Karpas-422 (cell line): ENCODE measurements around the gene C1orf53. TPM values are rescaled to one million over a fixed set of nuclear protein-coding genes. Genes with fewer than 3 reads are reported as not detected.
A peak's percentile ranks its signal among the peaks of the same experiment; 100 is the strongest.
"Not testable (repeated sequence)": the region's sequence is repeated elsewhere in the genome, so short reads cannot be mapped to it uniquely, and the experiment has no call there.

Experiments
- DNase-seq: peaks from one replicate; pipeline ENCODE4 v3.0.0-alpha.2; 2015
- H2AFZ ChIP-seq: fragments of 200-600 bp; sonication (generic); 2 replicates; pipeline ENCODE4 v1.6.1; 2014; ENCODE audit warnings: antibody characterized with exemption, low read length, mixed read lengths
- H3K27ac ChIP-seq: fragments of 200-600 bp; sonication (generic); 2 replicates; pipeline ENCODE4 v1.5.1; 2014; ENCODE audit warnings: mild to moderate bottlenecking, low read length, moderate library complexity
- H3K27me3 ChIP-seq: fragments of 200-600 bp; sonication (generic); 2 replicates; pipeline ENCODE4 v1.6.1; 2014; ENCODE audit warnings: low read length, mixed read lengths
- H3K36me3 ChIP-seq: fragments of 200-600 bp; sonication (generic); 2 replicates; pipeline ENCODE4 v1.6.1; 2014; ENCODE audit warnings: low read length, mixed read lengths; ENCODE audit not compliant: insufficient read depth
- H3K4me1 ChIP-seq: fragments of 200-600 bp; sonication (generic); 2 replicates; pipeline ENCODE4 v1.6.1; 2014; ENCODE audit warnings: mild to moderate bottlenecking, low read length, mixed read lengths
- H3K4me2 ChIP-seq: fragments of 200-600 bp; sonication (generic); 2 replicates; pipeline ENCODE4 v1.6.1; 2014; ENCODE audit warnings: low read length, low read depth, mild to moderate bottlenecking; ENCODE audit not compliant: poor library complexity, severe bottlenecking
- H3K4me3 ChIP-seq: fragments of 200-600 bp; sonication (generic); 2 replicates; pipeline ENCODE4 v1.5.1; 2014; ENCODE audit warnings: mild to moderate bottlenecking, antibody characterized with exemption, low read length, mixed read lengths
- H3K79me2 ChIP-seq: fragments of 200-600 bp; sonication (generic); 2 replicates; pipeline ENCODE4 v1.6.1; 2014; ENCODE audit warnings: mild to moderate bottlenecking, low read length, mixed read lengths
- H3K9ac ChIP-seq: fragments of 200-600 bp; sonication (generic); 2 replicates; pipeline ENCODE4 v1.6.0; 2014; ENCODE audit warnings: low read length
- H3K9me2 ChIP-seq: fragments of 200-600 bp; sonication (generic), shearing (Covaris generic); replicated peaks from 2 replicates; pipeline ENCODE4 v1.6.0; 2014; ENCODE audit warnings: mild to moderate bottlenecking, low read length, moderate library complexity; ENCODE audit not compliant: insufficient read depth
- H3K9me3 ChIP-seq: fragments of 300-700, 200-600 bp; sonication (generic); 2 replicates; pipeline ENCODE4 v1.6.1; 2014; ENCODE audit warnings: low read length, mixed read lengths
- H4K20me1 ChIP-seq: fragments of 200-600 bp; sonication (generic); 2 replicates; pipeline ENCODE4 v1.6.1; 2014; ENCODE audit warnings: mild to moderate bottlenecking, antibody characterized with exemption, low read length, low read depth; ENCODE audit not compliant: insufficient read depth
- total RNA-seq: library from RNA; depleted of rRNA; stranded (reverse); fragments of >200 nt; shearing (Covaris generic); gene quantifications from 2 replicates; pipeline ENCODE4 v1.2.3, GENCODE V29; 2014; ENCODE audit warnings: low replicate concordance

The C1orf53 gene
- total RNA-seq, 1 experiment from 2014 or later, result 7.8 TPM

- Histone ChIP-seq H3K9me2 (no peaks in the 10 kb centered on the region), H3K27ac (no peak overlapping the region), H3K4me3 (no peak overlapping the region), H3K79me2 (no peaks in the 10 kb centered on the region), H3K9ac (no peak overlapping the region), H3K4me2 (no peak overlapping the region), H3K4me1 (no peaks in the 10 kb centered on the region), H2AFZ (no peak overlapping the region), H3K36me3 (no peaks in the 10 kb centered on the region), H3K9me3 (no peaks in the 10 kb centered on the region), H4K20me1 (no peaks in the 10 kb centered on the region), H3K27me3 (no peaks in the 10 kb centered on the region)
- no peak for DNase-seq
Observed at GRCh38 chr1:197937381-197937780, 35.0 kb downstream of the C1orf53 start.

- no peaks in the 10 kb centered on the region for H3K9me3 ChIP-seq
- no peaks in the 10 kb centered on the region for H3K4me1 ChIP-seq
- H3K9me2 ChIP-seq, result no peaks in the 10 kb centered on the region
- H3K4me3 ChIP-seq, result no peak overlapping the region
- H4K20me1 ChIP-seq, result no peaks in the 10 kb centered on the region
- H3K4me2 ChIP-seq, result no peak overlapping the region
- no peak overlapping the region for H2AFZ ChIP-seq
- no peak overlapping the region for H3K27ac ChIP-seq
- no peak overlapping the region for H3K9ac ChIP-seq
- no peaks in the 10 kb centered on the region for H3K27me3 ChIP-seq
- H3K36me3 ChIP-seq, result no peaks in the 10 kb centered on the region
- no peak for DNase-seq
- no peaks in the 10 kb centered on the region for H3K79me2 ChIP-seq
Observed at GRCh38 chr1:197937892-197938291, 35.5 kb downstream of the C1orf53 start.

- H3K4me3 ChIP-seq, H3K27me3 ChIP-seq, H3K9me2 ChIP-seq, H3K4me1 ChIP-seq, H4K20me1 ChIP-seq, H2AFZ ChIP-seq, H3K79me2 ChIP-seq, H3K36me3 ChIP-seq, H3K27ac ChIP-seq, H3K9ac ChIP-seq, H3K4me2 ChIP-seq, H3K9me3 ChIP-seq: not testable (repeated sequence)
- peak; percentile 37 for DNase-seq
Observed at GRCh38 chr1:197939159-197939980, 36.9 kb downstream of the C1orf53 start.

GRCh38 chr1:197942042-197942441 is 39.6 kb downstream of the C1orf53 start:
- no peak overlapping the region for H3K9ac ChIP-seq
- no peaks in the 10 kb centered on the region for H3K9me3 ChIP-seq
- H4K20me1 ChIP-seq, result no peaks in the 10 kb centered on the region
- H3K4me1 ChIP-seq, result no peaks in the 10 kb centered on the region
- H3K27ac ChIP-seq, result no peak overlapping the region
- H2AFZ ChIP-seq, result no peak overlapping the region
- peak; percentile 2 for DNase-seq
- no peaks in the 10 kb centered on the region for H3K79me2 ChIP-seq
- H3K4me2 ChIP-seq, result no peak overlapping the region
- no peaks in the 10 kb centered on the region for H3K9me2 ChIP-seq
- H3K27me3 ChIP-seq, result no peaks in the 10 kb centered on the region
- no peaks in the 10 kb centered on the region for H3K36me3 ChIP-seq
- no peak overlapping the region for H3K4me3 ChIP-seq

GRCh38 chr1:197944485-197944884 is 42.1 kb downstream of the C1orf53 start:
- Histone ChIP-seq H3K4me2 (no peak overlapping the region), H3K9me3 (no peaks in the 10 kb centered on the region), H3K36me3 (no peaks in the 10 kb centered on the region), H3K4me3 (no peak overlapping the region), H2AFZ (no peak overlapping the region), H4K20me1 (no peaks in the 10 kb centered on the region), H3K4me1 (no peaks in the 10 kb centered on the region), H3K79me2 (no peaks in the 10 kb centered on the region), H3K9ac (no peak overlapping the region), H3K9me2 (no peaks in the 10 kb centered on the region), H3K27ac (no peak overlapping the region), H3K27me3 (0 out of 2 replicates have a peak, but pooled peaks cover 2% of the 10 kb centered on the region)
- DNase-seq, result peak; percentile 38

- no peak overlapping the region for H3K4me3 ChIP-seq
- DNase-seq, result peak; percentile 36
- no peak overlapping the region for H3K27ac ChIP-seq
- H4K20me1 ChIP-seq, result no peaks in the 10 kb centered on the region
- no peaks in the 10 kb centered on the region for H3K36me3 ChIP-seq
- no peaks in the 10 kb centered on the region for H3K79me2 ChIP-seq
- 0 out of 2 replicates have a peak, but pooled peaks cover 2% of the 10 kb centered on the region for H3K27me3 ChIP-seq
- no peak overlapping the region for H3K4me2 ChIP-seq
- H3K9ac ChIP-seq, result no peak overlapping the region
- H2AFZ ChIP-seq, result no peak overlapping the region
- no peaks in the 10 kb centered on the region for H3K4me1 ChIP-seq
- no peaks in the 10 kb centered on the region for H3K9me2 ChIP-seq
- no peaks in the 10 kb centered on the region for H3K9me3 ChIP-seq
Observed at GRCh38 chr1:197948926-197949899, 46.8 kb downstream of the C1orf53 start.

GRCh38 chr1:197951089-197951488 is 48.7 kb downstream of the C1orf53 start:
- Histone ChIP-seq H3K9ac (no peak overlapping the region), H3K79me2 (no peaks in the 10 kb centered on the region), H4K20me1 (no peaks in the 10 kb centered on the region), H3K27me3 (0 out of 2 replicates have a peak, but pooled peaks cover 2% of the 10 kb centered on the region), H3K27ac (no peak overlapping the region), H3K9me2 (no peaks in the 10 kb centered on the region), H3K9me3 (no peaks in the 10 kb centered on the region), H3K36me3 (no peaks in the 10 kb centered on the region), H3K4me1 (no peaks in the 10 kb centered on the region), H3K4me2 (no peak overlapping the region), H3K4me3 (no peak overlapping the region), H2AFZ (no peak overlapping the region)
- peak; percentile 21 for DNase-seq

- no peaks in the 10 kb centered on the region for H3K9me3 ChIP-seq
- H3K79me2 ChIP-seq, result no peaks in the 10 kb centered on the region
- H3K4me3 ChIP-seq, result no peak overlapping the region
- DNase-seq, result no peak
- H4K20me1 ChIP-seq, result no peaks in the 10 kb centered on the region
- H3K9ac ChIP-seq, result no peak overlapping the region
- H3K9me2 ChIP-seq, result no peaks in the 10 kb centered on the region
- no peak overlapping the region for H3K4me2 ChIP-seq
- 0 out of 2 replicates have a peak, but pooled peaks cover 2% of the 10 kb centered on the region for H3K27me3 ChIP-seq
- H3K27ac ChIP-seq, result no peak overlapping the region
- no peaks in the 10 kb centered on the region for H3K4me1 ChIP-seq
- H2AFZ ChIP-seq, result no peak overlapping the region
- no peaks in the 10 kb centered on the region for H3K36me3 ChIP-seq
Observed at GRCh38 chr1:197951617-197952175, 49.3 kb downstream of the C1orf53 start.
